ENCODE results near the gene ZDHHC8. TPM values are rescaled to one million over a fixed set of nuclear protein-coding genes. Genes with fewer than 3 reads are reported as not detected.

Gene ZDHHC8
- total and polyA plus RNA-seq, 10 of the 15 experiments (the other 5 are each of a cell fraction or from before 2014, with no cell fraction given): 0.03 to 46.3 (median 5.3) TPM

DNA sequence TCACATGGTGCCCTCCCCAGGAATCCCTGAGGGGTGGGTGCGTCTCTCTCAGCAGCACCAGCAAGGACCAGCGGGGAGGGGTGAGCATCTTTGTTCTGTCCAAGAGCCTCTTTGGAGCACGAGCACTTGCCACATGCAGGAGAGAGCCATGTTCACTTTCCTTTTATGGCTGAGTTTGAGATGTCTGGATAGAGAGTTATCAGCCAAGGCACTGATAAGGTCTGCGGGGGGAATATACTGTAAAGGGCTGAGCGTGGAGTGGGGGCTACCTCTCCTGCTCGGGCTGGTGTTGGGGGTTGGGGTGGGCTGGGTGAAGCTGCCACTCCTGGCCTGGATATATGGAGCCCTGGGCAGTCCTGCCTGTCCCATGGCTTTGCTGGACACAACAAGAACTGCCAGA, 54.1 kb downstream of the ZDHHC8 start:
- Histone ChIP-seq H3K27ac (ENCODE audit: control insufficient read depth, insufficient read depth) (no peak overlapping the region), H3K4me1 (ENCODE audit: control insufficient read depth, insufficient read depth, low read length) (no peaks in the 10 kb centered on the region), H2AFZ (ENCODE audit: control insufficient read depth, low read depth, low read length) (no peak overlapping the region), H3K9ac (ENCODE audit: control insufficient read depth, insufficient read depth, low read length) (no peak overlapping the region), H3K4me3 (no peak overlapping the region), H3K79me2 (ENCODE audit: control insufficient read depth, insufficient read depth, low read length) (no peaks in the 10 kb centered on the region), H3K27me3 (replicated peaks in 1 of 2; ENCODE audit: control insufficient read depth in 2 of 2, insufficient read depth in 2 of 2, low read length in 1 of 2) (no peaks in the 10 kb centered on the region; a peak in 1 of 4 replicates), H3K4me2 (ENCODE audit: control insufficient read depth, insufficient read depth) (no peak overlapping the region), H3K9me3 (replicated peaks; ENCODE audit: control insufficient read depth, insufficient read depth, low read length) (no peaks in the 10 kb centered on the region), H3K36me3 (ENCODE audit: control insufficient read depth in 2 of 2, insufficient read depth in 2 of 2, low read length in 1 of 2) (no peaks in the 10 kb centered on the region), H4K20me1 (ENCODE audit: control insufficient read depth, insufficient read depth) (no peaks in the 10 kb centered on the region)
- WGBS (ENCODE audit: insufficient coverage, insufficient replicate concordance, low lambda C conversion rate, missing lambda C conversion rate): 58% methylated on average over 5 of the region's 6 CpGs
- no peak for TF ChIP-seq CHD2 (IDR thresholded peaks at IDR 0.05; ENCODE audit: borderline replicate concordance, low read depth, low read length)
- TF ChIP-seq, protein P1, sequence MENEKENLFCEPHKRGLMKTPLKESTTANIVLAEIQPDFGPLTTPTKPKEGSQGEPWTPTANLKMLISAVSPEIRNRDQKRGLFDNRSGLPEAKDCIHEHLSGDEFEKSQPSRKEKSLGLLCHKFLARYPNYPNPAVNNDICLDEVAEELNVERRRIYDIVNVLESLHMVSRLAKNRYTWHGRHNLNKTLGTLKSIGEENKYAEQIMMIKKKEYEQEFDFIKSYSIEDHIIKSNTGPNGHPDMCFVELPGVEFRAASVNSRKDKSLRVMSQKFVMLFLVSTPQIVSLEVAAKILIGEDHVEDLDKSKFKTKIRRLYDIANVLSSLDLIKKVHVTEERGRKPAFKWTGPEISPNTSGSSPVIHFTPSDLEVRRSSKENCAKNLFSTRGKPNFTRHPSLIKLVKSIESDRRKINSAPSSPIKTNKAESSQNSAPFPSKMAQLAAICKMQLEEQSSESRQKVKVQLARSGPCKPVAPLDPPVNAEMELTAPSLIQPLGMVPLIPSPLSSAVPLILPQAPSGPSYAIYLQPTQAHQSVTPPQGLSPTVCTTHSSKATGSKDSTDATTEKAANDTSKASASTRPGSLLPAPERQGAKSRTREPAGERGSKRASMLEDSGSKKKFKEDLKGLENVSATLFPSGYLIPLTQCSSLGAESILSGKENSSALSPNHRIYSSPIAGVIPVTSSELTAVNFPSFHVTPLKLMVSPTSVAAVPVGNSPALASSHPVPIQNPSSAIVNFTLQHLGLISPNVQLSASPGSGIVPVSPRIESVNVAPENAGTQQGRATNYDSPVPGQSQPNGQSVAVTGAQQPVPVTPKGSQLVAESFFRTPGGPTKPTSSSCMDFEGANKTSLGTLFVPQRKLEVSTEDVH (IDR thresholded peaks at IDR 0.05; ENCODE audit: low read depth, partially characterized antibody): no peak
- TF ChIP-seq HCFC1 (IDR thresholded peaks at IDR 0.05; ENCODE audit: low read length): no peak
- no peak for TF ChIP-seq CREM (IDR thresholded peaks at IDR 0.05; ENCODE audit: low read depth)
- no peak for TF ChIP-seq CBX5 (IDR thresholded peaks at IDR 0.05; ENCODE audit: low read depth)
- TF ChIP-seq EP300 (IDR thresholded peaks at IDR 0.05; ENCODE audit: borderline replicate concordance in 1 of 2, control insufficient read depth in 1 of 2, low read depth in 2 of 2, low read length in 2 of 2): no peak
- TF ChIP-seq SREBF2 (IDR thresholded peaks at IDR 0.05; ENCODE audit: low read length): no peak
- no peak for TF ChIP-seq EED (IDR thresholded peaks at IDR 0.05; ENCODE audit: low read depth)
- TF ChIP-seq NFXL1 (IDR thresholded peaks at IDR 0.05; ENCODE audit: borderline replicate concordance): no peak
- TF ChIP-seq TCF7 (IDR thresholded peaks at IDR 0.05; ENCODE audit: borderline replicate concordance): no peak
- no peak for TF ChIP-seq ZNF207 (IDR thresholded peaks at IDR 0.05; ENCODE audit: borderline replicate concordance)
- no peak for TF ChIP-seq RFX5 (IDR thresholded peaks at IDR 0.05; ENCODE audit: low read depth, low read length)
- TF ChIP-seq CUX1 (IDR thresholded peaks at IDR 0.05; ENCODE audit: insufficient replicate concordance, low read depth, low read length): no peak
- TF ChIP-seq NR2F1 (conservative IDR thresholded peaks at IDR 0.05): no peak
- POLR2A ChIA-PET: no interaction called here
- FAIRE-seq (no peak), ATAC-seq (no peak), DNase-seq (ENCODE audit: low read depth, low spot score) (no peak)
- SMC1A ChIA-PET (ENCODE audit: uncharacterized antibody, unreplicated experiment): interaction anchor here (1.0 kb wide), 1 partner anchor 52 kb away, joined by 3 read pairs; no protein-coding TSS in a partner anchor
- no TSS peak for BruUV-seq (replicated peaks)
- CTCF ChIA-PET: interaction anchor here (1.0 to 2.4 kb wide), 2 partner anchors 53 to 72 kb away, joined by 3 to 6 read pairs; no protein-coding TSS in a partner anchor
- intact Hi-C loops (cut with micrococcal nuclease; ENCODE audit: unreplicated experiment): no loop called here
- RAD21 ChIA-PET (ENCODE audit: unreplicated experiment): no interaction called here
- in situ Hi-C loops (cut with MboI): no loop called here

Measured in GM12878 (cell line).